Measurements from ENCODE around the gene ITPR1. TPM values are rescaled to one million over a fixed set of nuclear protein-coding genes. Genes with fewer than 3 reads are reported as not detected.

Gene ITPR1
- total RNA-seq, 4 donors from 2014 or later = 12.1 to 68.7 (median 25.6) TPM

DNA sequence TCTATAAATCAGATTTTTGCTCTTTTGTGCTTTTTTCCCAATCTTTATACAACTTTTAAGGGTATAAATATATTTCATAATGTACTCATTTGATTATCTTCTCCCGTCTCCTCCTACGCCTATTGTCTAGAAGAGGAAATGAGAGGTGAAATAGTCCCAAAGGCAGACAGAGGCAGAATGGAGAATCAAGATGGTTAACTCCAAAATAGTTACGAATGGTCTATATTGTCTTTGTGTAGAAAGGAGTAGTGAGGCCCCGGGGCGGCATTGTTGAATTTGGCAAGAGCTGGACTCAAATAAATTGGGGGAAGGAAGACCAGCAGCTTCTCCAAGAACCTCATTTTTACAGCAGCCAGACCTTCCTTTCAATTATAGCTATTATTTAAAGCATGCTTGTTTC, 23.9 kb downstream of the ITPR1 start:
- Histone ChIP-seq H3K36me3 (no peaks in the 10 kb centered on the region), H3K4me1 (peaks cover 0 to 54% (median 2%) of the 10 kb centered on the region in 3 donors), H3K4me3 (no peak overlapping the region), H3K27me3 (no peaks in the 10 kb centered on the region), H3K27ac (peak overlapping the region in 1 of 4 donors; percentile 5), H3K9me3 (no peaks in the 10 kb centered on the region)
- no peak for DNase-seq
- WGBS, 2 donors = 73 to 78% methylated on average over 5 of the region's 5 CpGs
- TF ChIP-seq POLR2A (IDR thresholded peaks at IDR 0.05) (no peak), CTCF (IDR thresholded peaks at IDR 0.05) (no peak)
- intact Hi-C loops (cut with DNase I) = no loop called here

DNA sequence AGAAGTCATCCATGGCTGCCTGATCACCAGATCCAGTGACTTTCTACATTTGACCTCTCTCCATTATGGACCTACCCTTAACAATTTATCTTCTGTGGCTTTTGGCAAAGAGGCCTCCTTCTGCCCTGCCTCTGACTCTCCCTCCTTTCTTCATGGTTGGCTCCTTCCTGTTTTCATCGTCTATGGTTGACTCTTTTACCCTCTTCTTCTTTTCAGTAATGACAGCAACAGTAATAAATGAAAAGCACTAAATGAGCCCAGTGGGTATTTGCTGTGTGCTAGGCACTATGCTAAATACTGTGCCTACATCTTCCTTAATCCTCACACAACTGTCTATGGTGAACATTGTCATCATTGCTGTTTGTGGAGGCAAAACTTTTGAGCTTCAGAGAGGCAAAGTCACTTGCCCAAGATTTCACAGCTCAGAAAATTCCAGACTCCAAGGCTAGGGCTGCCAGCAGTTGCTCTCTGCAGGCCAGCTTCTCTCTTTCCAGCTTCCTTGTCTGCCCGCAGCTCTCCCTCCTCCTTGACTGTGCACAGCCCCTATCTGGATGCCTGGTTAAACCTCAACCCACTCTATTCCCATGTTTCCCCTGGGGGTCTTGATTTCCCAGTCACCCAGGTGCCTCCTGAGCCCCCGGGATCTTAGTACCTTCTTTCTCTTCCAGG, 24.6 kb downstream of the ITPR1 start:
- peak overlapping the region in 2 of 4 donors; percentile 5 to 36 for H3K27ac ChIP-seq
- TF ChIP-seq POLR2A (IDR thresholded peaks at IDR 0.05) (no peak), CTCF (IDR thresholded peaks at IDR 0.05) (no peak)
- no peak overlapping the region for H3K4me3 ChIP-seq
- H3K36me3 ChIP-seq = no peaks in the 10 kb centered on the region
- WGBS, 2 donors = 41 to 47% methylated on average over 3 of the region's 3 CpGs
- no peak for DNase-seq
- H3K4me1 ChIP-seq = peaks cover 0 to 51% (median 2%) of the 10 kb centered on the region in 3 donors
- no peaks in the 10 kb centered on the region for H3K9me3 ChIP-seq
- no peaks in the 10 kb centered on the region for H3K27me3 ChIP-seq
- intact Hi-C loops (cut with DNase I) = no loop called here

GRCh38 chr3:4520033-4520816, 27.1 kb downstream of the ITPR1 start:
- H3K4me1 ChIP-seq = peaks cover 0 to 52% (median 11%) of the 10 kb centered on the region in 3 donors
- no peaks in the 10 kb centered on the region for H3K9me3 ChIP-seq
- H3K4me3 ChIP-seq = no peak overlapping the region
- no peak for TF ChIP-seq POLR2A (IDR thresholded peaks at IDR 0.05)
- TF ChIP-seq CTCF (IDR thresholded peaks at IDR 0.05) = no peak
- no peaks in the 10 kb centered on the region for H3K27me3 ChIP-seq
- WGBS, 2 donors = 89 to 95% methylated on average over 5 of the region's 5 CpGs
- H3K36me3 ChIP-seq = no peaks in the 10 kb centered on the region
- no peak for DNase-seq
- no peak overlapping the region for H3K27ac ChIP-seq
- intact Hi-C loops (cut with DNase I) = no loop called here

GRCh38 chr3:4522947-4523346, 29.8 kb downstream of the ITPR1 start:
- no peaks in the 10 kb centered on the region for H3K9me3 ChIP-seq
- intact Hi-C loops (cut with DNase I) = no loop called here
- DNase-seq = no peak
- H3K36me3 ChIP-seq = no peaks in the 10 kb centered on the region
- H3K27ac ChIP-seq = no peak overlapping the region
- H3K27me3 ChIP-seq = no peaks in the 10 kb centered on the region
- no peak overlapping the region for H3K4me3 ChIP-seq
- WGBS, 2 donors = 92 to 95% methylated on average over 7 of the region's 7 CpGs
- peaks cover 0 to 29% (median 11%) of the 10 kb centered on the region in 3 donors for H3K4me1 ChIP-seq
- TF ChIP-seq POLR2A (IDR thresholded peaks at IDR 0.05) = no peak

- no peak for DNase-seq
- TF ChIP-seq CTCF (IDR thresholded peaks at IDR 0.05) = no peak
- no peak for TF ChIP-seq POLR2A (IDR thresholded peaks at IDR 0.05)
Observed at GRCh38 chr3:4523710-4524698, 30.9 kb downstream of the ITPR1 start.

More at GRCh38 chr3:4523710-4524698, 30.9 kb downstream of the ITPR1 start:
- Histone ChIP-seq H3K36me3 (no peaks in the 10 kb centered on the region), H3K9me3 (no peaks in the 10 kb centered on the region), H3K27ac (peak overlapping the region in 2 of 4 donors; percentile 14 to 24), H3K4me3 (no peak overlapping the region), H3K27me3 (no peaks in the 10 kb centered on the region), H3K4me1 (peaks cover 0 to 32% (median 9%) of the 10 kb centered on the region in 3 donors)
- intact Hi-C loops (cut with DNase I) = no loop called here
- 54 to 61% methylated on average over 12 of the region's 12 CpGs for WGBS, 2 donors

All from esophagus squamous epithelium (tissue), 5 donors.